Type B pancreatic cell (in vitro differentiated cells): ENCODE results near the gene RBBP6. TPM values are rescaled to one million over a fixed set of nuclear protein-coding genes. Genes with fewer than 3 reads are reported as not detected.
A peak's percentile ranks its signal among the peaks of the same experiment; 100 is the strongest.

Experiments used
- DNase-seq: peaks from one replicate; pipeline ENCODE4 v3.0.0; 2021; ENCODE audit warnings: mixed read lengths; ENCODE audit not compliant: unreplicated experiment; ENCODE audit errors: extremely low spot score
- H3K27ac Mint-ChIP-seq: 2 replicates; pipeline ENCODE4 v1.8.0; 2021; ENCODE audit warnings: mild to moderate bottlenecking, mixed read lengths
- H3K27me3 Mint-ChIP-seq: 2 replicates; pipeline ENCODE4 v1.8.0; 2021; ENCODE audit warnings: mixed read lengths
- H3K36me3 Mint-ChIP-seq: 2 replicates; pipeline ENCODE4 v1.8.0; 2021; ENCODE audit warnings: mixed read lengths
- H3K4me1 Mint-ChIP-seq: one replicate; pipeline ENCODE4 v1.8.0; 2021; ENCODE audit warnings: mixed read lengths; ENCODE audit not compliant: unreplicated experiment
- H3K4me3 Mint-ChIP-seq: 2 replicates; pipeline ENCODE4 v1.8.0; 2021; ENCODE audit warnings: mild to moderate bottlenecking, mixed read lengths
- H3K9me3 Mint-ChIP-seq: 2 replicates; pipeline ENCODE4 v1.8.0; 2021; ENCODE audit warnings: mixed read lengths
- CTCF ChIP-seq: fragments of 200-600 bp; sonication (generic); conservative IDR thresholded peaks from 2 replicates; pipeline ENCODE4 v1.5.0; 2021; ENCODE audit warnings: antibody characterized with exemption, mild to moderate bottlenecking
- total RNA-seq: library from RNA; stranded (reverse); gene quantifications from 2 replicates; pipeline ENCODE4 v1.2.1, GENCODE V29; 2021; ENCODE audit warnings: low replicate concordance

Gene RBBP6
- total RNA-seq, 1 donor from 2014 or later = 70.7 TPM

DNA sequence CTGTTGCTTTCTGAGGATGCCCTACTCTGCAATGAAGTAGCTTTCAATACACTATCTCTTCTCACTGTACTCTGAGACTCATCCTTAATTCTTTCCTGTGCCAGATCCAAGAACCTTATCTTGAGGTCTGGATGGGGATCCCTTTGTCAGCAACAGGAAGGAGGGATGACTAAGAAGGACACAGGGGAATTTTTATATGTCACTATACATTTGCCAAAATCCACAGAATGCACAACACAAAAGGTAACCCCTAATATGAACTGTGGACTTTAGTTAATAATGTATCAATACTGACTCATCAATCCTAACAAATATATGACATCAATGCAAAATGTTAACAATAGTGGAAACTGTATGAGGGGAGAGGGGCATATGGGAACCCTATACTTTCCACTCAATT lies 4.7 kb upstream of the RBBP6 start:
- Mint-ChIP-seq H3K4me3 (no peak overlapping the region), H3K4me1 (no peaks in the 10 kb centered on the region), H3K27me3 (no peaks in the 10 kb centered on the region), H3K9me3 (no peaks in the 10 kb centered on the region), H3K36me3 (no peaks in the 10 kb centered on the region), H3K27ac (no peak overlapping the region)
- DNase-seq = no peak
- TF ChIP-seq CTCF = no peak

- peaks cover 5% of the 10 kb centered on the region for H3K36me3 Mint-ChIP-seq
These were observed 3.5 kb upstream of the RBBP6 start for GRCh38 chr16:24535827-24536226.

GRCh38 chr16:24536671-24537070 lies 2.7 kb upstream of the RBBP6 start:
- no peaks in the 10 kb centered on the region for H3K4me1 Mint-ChIP-seq
- H3K4me3 Mint-ChIP-seq = no peak overlapping the region
- H3K36me3 Mint-ChIP-seq = peaks cover 10% of the 10 kb centered on the region
- DNase-seq = no peak
- H3K27me3 Mint-ChIP-seq = no peaks in the 10 kb centered on the region
- no peak overlapping the region for H3K27ac Mint-ChIP-seq
- no peak for TF ChIP-seq CTCF
- no peaks in the 10 kb centered on the region for H3K9me3 Mint-ChIP-seq

More at GRCh38 chr16:24535827-24536226, 3.5 kb upstream of the RBBP6 start:
- no peaks in the 10 kb centered on the region for H3K9me3 Mint-ChIP-seq
- no peaks in the 10 kb centered on the region for H3K27me3 Mint-ChIP-seq
- TF ChIP-seq CTCF = no peak
- no peak for DNase-seq
- H3K27ac Mint-ChIP-seq = no peak overlapping the region
- H3K4me3 Mint-ChIP-seq = no peak overlapping the region
- H3K4me1 Mint-ChIP-seq = no peaks in the 10 kb centered on the region

GRCh38 chr16:24537474-24538337 lies 1.7 kb upstream of the RBBP6 start:
- Mint-ChIP-seq H3K4me3 (peak overlapping the region; percentile 48), H3K9me3 (no peaks in the 10 kb centered on the region), H3K36me3 (peaks cover 15% of the 10 kb centered on the region), H3K4me1 (peaks cover 6% of the 10 kb centered on the region), H3K27me3 (no peaks in the 10 kb centered on the region), H3K27ac (no peak overlapping the region)
- DNase-seq = no peak
- no peak for TF ChIP-seq CTCF

DNA sequence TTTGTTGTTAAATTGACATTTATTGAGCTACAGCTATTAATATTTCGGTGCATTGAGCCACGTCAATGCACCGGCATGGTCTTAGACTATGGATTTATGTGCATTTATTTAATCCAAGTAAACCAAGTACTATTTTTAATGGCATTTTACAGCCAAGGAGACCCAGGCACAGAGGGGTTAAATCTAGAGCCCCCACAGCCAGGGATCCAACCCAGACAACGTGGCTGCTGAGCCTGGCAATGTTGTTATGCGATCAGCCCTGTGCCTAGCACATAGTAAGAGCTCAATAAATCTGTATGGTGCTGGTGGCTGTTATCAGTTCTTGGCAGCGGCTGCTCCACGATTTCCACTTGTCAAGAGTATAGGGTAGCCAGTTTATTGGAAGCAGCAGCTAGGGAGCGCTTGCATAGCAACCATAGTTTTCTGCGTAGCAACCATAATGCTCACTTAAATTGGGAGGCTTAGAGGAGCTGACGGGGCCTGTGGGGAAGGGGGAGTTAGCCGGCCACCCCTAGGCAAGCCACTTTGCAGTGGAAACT lies 541 bp upstream of the RBBP6 start:
- Mint-ChIP-seq H3K27ac (peak overlapping the region; percentile 100), H3K4me1 (peaks cover 9% of the 10 kb centered on the region), H3K27me3 (no peaks in the 10 kb centered on the region), H3K4me3 (peak overlapping the region; percentile 100), H3K9me3 (no peaks in the 10 kb centered on the region), H3K36me3 (peaks cover 18% of the 10 kb centered on the region)
- no peak for DNase-seq
- TF ChIP-seq CTCF = no peak
